ENCODE data around the gene PDE8B. TPM values are rescaled to one million over a fixed set of nuclear protein-coding genes. Genes with fewer than 3 reads are reported as not detected.

Gene PDE8B
- total RNA-seq, 1 donor from 2014 or later: 1.1 TPM

DNA sequence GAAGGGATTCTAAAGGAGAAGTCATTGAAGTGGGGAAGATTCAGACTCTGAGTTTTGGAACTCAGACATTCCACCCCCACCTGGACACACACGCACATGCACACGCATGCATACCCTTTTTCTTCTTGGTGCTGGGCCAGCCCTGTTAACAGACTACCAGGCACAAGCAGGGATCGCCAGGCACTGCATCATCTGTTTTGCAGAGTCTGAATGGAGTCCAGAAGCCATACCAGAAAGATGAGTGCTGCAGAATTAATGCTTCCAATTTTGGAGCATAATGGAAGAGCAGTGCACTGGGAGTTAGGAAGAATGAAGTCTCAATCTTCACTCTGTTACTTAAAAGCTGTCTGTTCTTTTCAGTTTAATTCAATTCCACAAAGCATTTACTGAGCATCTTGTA is 95.5 kb downstream of the PDE8B start:
- TF ChIP-seq CTCF (IDR thresholded peaks at IDR 0.05): no peak
- H3K27ac Mint-ChIP-seq (ENCODE audit: unreplicated experiment): no peak overlapping the region
- no peak overlapping the region for H3K4me3 Mint-ChIP-seq (ENCODE audit: unreplicated experiment)
- H3K9me3 Mint-ChIP-seq (ENCODE audit: low read depth): no peaks in the 10 kb centered on the region
- peaks cover 4% of the 10 kb centered on the region for H3K27me3 Mint-ChIP-seq (ENCODE audit: low read depth)
- no peaks in the 10 kb centered on the region for H3K36me3 Mint-ChIP-seq (ENCODE audit: low read depth)
- DNase-seq (ENCODE audit: low spot score): no peak
- peaks cover 24% of the 10 kb centered on the region for H3K4me1 Mint-ChIP-seq (ENCODE audit: low read depth)

DNA sequence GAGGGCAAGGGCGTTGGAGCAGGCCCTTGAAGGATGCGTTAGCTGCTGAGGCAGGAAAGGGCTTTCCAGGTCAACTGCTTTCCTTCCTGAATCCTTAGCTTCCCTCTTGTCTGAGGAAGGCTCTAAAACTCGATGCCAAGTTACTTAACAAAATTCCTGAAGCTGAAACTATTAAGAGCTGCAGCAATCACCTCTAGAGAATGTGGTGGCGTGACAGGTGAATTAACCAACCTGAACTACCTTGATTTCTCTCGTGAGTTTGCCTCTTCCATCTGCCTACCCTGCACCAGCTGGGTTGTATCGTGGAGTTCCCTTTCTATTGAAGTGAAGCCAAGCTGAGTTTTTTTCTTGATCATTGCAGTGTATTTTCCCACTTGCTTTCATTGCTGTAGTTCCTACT is 96.1 kb downstream of the PDE8B start:
- no peaks in the 10 kb centered on the region for H3K9me3 Mint-ChIP-seq (ENCODE audit: low read depth)
- TF ChIP-seq CTCF (IDR thresholded peaks at IDR 0.05): no peak
- peaks cover 20% of the 10 kb centered on the region for H3K4me1 Mint-ChIP-seq (ENCODE audit: low read depth)
- no peak for DNase-seq (ENCODE audit: low spot score)
- H3K36me3 Mint-ChIP-seq (ENCODE audit: low read depth): no peaks in the 10 kb centered on the region
- peaks cover 4% of the 10 kb centered on the region for H3K27me3 Mint-ChIP-seq (ENCODE audit: low read depth)
- H3K4me3 Mint-ChIP-seq (ENCODE audit: unreplicated experiment): no peak overlapping the region
- no peak overlapping the region for H3K27ac Mint-ChIP-seq (ENCODE audit: unreplicated experiment)

- TF ChIP-seq CTCF (IDR thresholded peaks at IDR 0.05): no peak
Measured at GRCh38 chr5:77308154-77308960, 97.9 kb downstream of the PDE8B start.

GRCh38 chr5:77309140-77309539 is 98.7 kb downstream of the PDE8B start:
- Mint-ChIP-seq H3K36me3 (ENCODE audit: low read depth) (no peaks in the 10 kb centered on the region), H3K27ac (ENCODE audit: unreplicated experiment) (no peak overlapping the region), H3K27me3 (ENCODE audit: low read depth) (peaks cover 4% of the 10 kb centered on the region), H3K4me1 (ENCODE audit: low read depth) (peaks cover 13% of the 10 kb centered on the region), H3K4me3 (ENCODE audit: unreplicated experiment) (no peak overlapping the region), H3K9me3 (ENCODE audit: low read depth) (peaks cover 5% of the 10 kb centered on the region)
- DNase-seq (ENCODE audit: low spot score): no peak
- TF ChIP-seq CTCF (IDR thresholded peaks at IDR 0.05): no peak

More at GRCh38 chr5:77308154-77308960, 97.9 kb downstream of the PDE8B start:
- no peaks in the 10 kb centered on the region for H3K36me3 Mint-ChIP-seq (ENCODE audit: low read depth)
- no peak for DNase-seq (ENCODE audit: low spot score)
- peaks cover 13% of the 10 kb centered on the region for H3K4me1 Mint-ChIP-seq (ENCODE audit: low read depth)
- H3K9me3 Mint-ChIP-seq (ENCODE audit: low read depth): no peaks in the 10 kb centered on the region
- no peak overlapping the region for H3K27ac Mint-ChIP-seq (ENCODE audit: unreplicated experiment)
- H3K4me3 Mint-ChIP-seq (ENCODE audit: unreplicated experiment): no peak overlapping the region
- H3K27me3 Mint-ChIP-seq (ENCODE audit: low read depth): peaks cover 4% of the 10 kb centered on the region

- no peak for TF ChIP-seq CTCF (IDR thresholded peaks at IDR 0.05)
- no peak for DNase-seq (ENCODE audit: low spot score)
- H3K36me3 Mint-ChIP-seq (ENCODE audit: low read depth): no peaks in the 10 kb centered on the region
- H3K4me3 Mint-ChIP-seq (ENCODE audit: unreplicated experiment): no peak overlapping the region
- H3K27me3 Mint-ChIP-seq (ENCODE audit: low read depth): peaks cover 4% of the 10 kb centered on the region
- peaks cover 7% of the 10 kb centered on the region for H3K9me3 Mint-ChIP-seq (ENCODE audit: low read depth)
- no peak overlapping the region for H3K27ac Mint-ChIP-seq (ENCODE audit: unreplicated experiment)
- H3K4me1 Mint-ChIP-seq (ENCODE audit: low read depth): peaks cover 7% of the 10 kb centered on the region
Measured at GRCh38 chr5:77310494-77311213, 100.2 kb downstream of the PDE8B start.
